ENCODE measurements around the gene EIF3F. TPM values are rescaled to one million over a fixed set of nuclear protein-coding genes. Genes with fewer than 3 reads are reported as not detected.

EIF3F gene
- polyA plus RNA-seq, 3 donors = 277 to 670 (median 435) TPM

- no peak overlapping the region for H3K27ac ChIP-seq (ENCODE audit: low read depth, low read length)
- WGBS, 3 donors = 44 to 56% (median 52%) methylated on average over 13 of the region's 13 CpGs
These were observed 30.9 kb downstream of the EIF3F start for GRCh38 chr11:8017894-8018483.

- no peak overlapping the region for H3K27ac ChIP-seq (ENCODE audit: low read depth, low read length)
- WGBS, 3 donors = 1 to 2% (median 2%) methylated on average over 53 to 62 of the region's 62 CpGs
These were observed 31.6 kb downstream of the EIF3F start for GRCh38 chr11:8018484-8019313.

- H3K27ac ChIP-seq (ENCODE audit: low read depth, low read length) = no peak overlapping the region
- 1% methylated on average over 58 to 84 of the region's 84 CpGs for WGBS, 3 donors
These were observed 32.4 kb downstream of the EIF3F start for GRCh38 chr11:8019314-8020243.

- WGBS, 3 donors = 55 to 61% (median 59%) methylated on average over 7 of the region's 7 CpGs
- no peak overlapping the region for H3K27ac ChIP-seq (ENCODE audit: low read depth, low read length)
These were observed 33.1 kb downstream of the EIF3F start for GRCh38 chr11:8020244-8020597.

GRCh38 chr11:8021920-8022319 is 34.8 kb downstream of the EIF3F start:
- 27 to 92% (median 87%) methylated on average over 1 of the region's 1 CpG for WGBS, 3 donors

GRCh38 chr11:8022876-8023275 is 35.7 kb downstream of the EIF3F start:
- no peak overlapping the region for H3K27ac ChIP-seq (ENCODE audit: low read depth, low read length)
- 50 to 83% (median 79%) methylated on average over 2 of the region's 2 CpGs for WGBS, 3 donors

More at GRCh38 chr11:8021920-8022319, 34.8 kb downstream of the EIF3F start:
- no peak overlapping the region for H3K27ac ChIP-seq (ENCODE audit: low read depth, low read length)

- H3K27ac ChIP-seq (ENCODE audit: low read depth, low read length) = no peak overlapping the region
- 91 to 93% (median 91%) methylated on average over 12 of the region's 12 CpGs for WGBS, 3 donors
These were observed 36.9 kb downstream of the EIF3F start for GRCh38 chr11:8023831-8024555.

- 66 to 79% (median 71%) methylated on average over 3 of the region's 3 CpGs for WGBS, 3 donors
- no peak overlapping the region for H3K27ac ChIP-seq (ENCODE audit: low read depth, low read length)
These were observed 38.0 kb downstream of the EIF3F start for GRCh38 chr11:8025123-8025522.

- H3K27ac ChIP-seq (ENCODE audit: low read depth, low read length) = no peak overlapping the region
- WGBS, 3 donors = 45 to 64% (median 55%) methylated on average over 2 of the region's 2 CpGs
These were observed 38.7 kb downstream of the EIF3F start for GRCh38 chr11:8025816-8026215.

- 87 to 92% (median 87%) methylated on average over 3 of the region's 3 CpGs for WGBS, 3 donors
- no peak overlapping the region for H3K27ac ChIP-seq (ENCODE audit: low read depth, low read length)
These were observed 39.8 kb downstream of the EIF3F start for GRCh38 chr11:8026982-8027381.

- WGBS, 3 donors = 85 to 88% (median 86%) methylated on average over 4 of the region's 4 CpGs
- H3K27ac ChIP-seq (ENCODE audit: low read depth, low read length) = no peak overlapping the region
These were observed 41.6 kb downstream of the EIF3F start for GRCh38 chr11:8028766-8029165.

- 68 to 90% (median 90%) methylated on average over 8 of the region's 8 CpGs for WGBS, 3 donors
- no peak overlapping the region for H3K27ac ChIP-seq (ENCODE audit: low read depth, low read length)
These were observed 43.5 kb downstream of the EIF3F start for GRCh38 chr11:8030526-8031247.

- H3K27ac ChIP-seq (ENCODE audit: low read depth, low read length) = no peak overlapping the region
- 72 to 83% (median 79%) methylated on average over 23 to 32 of the region's 32 CpGs for whole genome bisulfite sequencing, 3 donors
These were observed 44.3 kb downstream of the EIF3F start for GRCh38 chr11:8031248-8032115.

- WGBS, 3 donors = 86 to 90% (median 87%) methylated on average over 10 of the region's 10 CpGs
- no peak overlapping the region for H3K27ac ChIP-seq (ENCODE audit: low read depth, low read length)
These were observed 45.0 kb downstream of the EIF3F start for GRCh38 chr11:8032122-8032521.

- WGBS, 3 donors = 31 to 35% (median 33%) methylated on average over 20 of the region's 20 CpGs
- H3K27ac ChIP-seq (ENCODE audit: low read depth, low read length) = no peak overlapping the region
These were observed 45.6 kb downstream of the EIF3F start for GRCh38 chr11:8032576-8033304.

Data from adipose tissue (tissue), 3 donors.